Activated T-cell treated with anti-CD3 and anti-CD28 coated beads, Interleukin-2, amount 50 U/mL, for 4 hours (primary cell): ENCODE data around the gene SPRR2D. TPM values are rescaled to one million over a fixed set of nuclear protein-coding genes. Genes with fewer than 3 reads are reported as not detected.
"Not testable (repeated sequence)": the region's sequence is repeated elsewhere in the genome, so short reads cannot be mapped to it uniquely, and the experiment has no call there.

Experiments used
- ATAC-seq, 2 donors: fragments of 200-7000 bp; cut with Tn5 transposase; one replicate each; pipeline ENCODE4 v1.10.0; 2021
- DNase-seq: peaks from one replicate; pipeline ENCODE4 v3.0.0-alpha.2; 2020
- H3K27me3 Mint-ChIP-seq: one replicate; pipeline ENCODE4 v1.8.0; 2021; ENCODE audit warnings: low read depth, mixed read lengths
- H3K36me3 Mint-ChIP-seq: one replicate; pipeline ENCODE4 v1.8.0; 2022; ENCODE audit warnings: mixed read lengths; ENCODE audit not compliant: insufficient read depth
- H3K4me1 Mint-ChIP-seq: one replicate; pipeline ENCODE4 v1.8.0; 2021; ENCODE audit warnings: low read depth, mixed read lengths
- H3K4me3 Mint-ChIP-seq: one replicate; pipeline ENCODE4 v1.8.0; 2021; ENCODE audit warnings: mild to moderate bottlenecking, moderate library complexity, mixed read lengths
- H3K9me3 Mint-ChIP-seq: one replicate; pipeline ENCODE4 v1.8.0; 2021; ENCODE audit warnings: mixed read lengths
- total RNA-seq, 3 donors: library from RNA; stranded (reverse); gene quantifications; one replicate each; pipeline ENCODE4 v1.2.1, GENCODE V29; 2021

The SPRR2D gene
- total RNA-seq, 3 donors from 2014 or later = not detected

DNA sequence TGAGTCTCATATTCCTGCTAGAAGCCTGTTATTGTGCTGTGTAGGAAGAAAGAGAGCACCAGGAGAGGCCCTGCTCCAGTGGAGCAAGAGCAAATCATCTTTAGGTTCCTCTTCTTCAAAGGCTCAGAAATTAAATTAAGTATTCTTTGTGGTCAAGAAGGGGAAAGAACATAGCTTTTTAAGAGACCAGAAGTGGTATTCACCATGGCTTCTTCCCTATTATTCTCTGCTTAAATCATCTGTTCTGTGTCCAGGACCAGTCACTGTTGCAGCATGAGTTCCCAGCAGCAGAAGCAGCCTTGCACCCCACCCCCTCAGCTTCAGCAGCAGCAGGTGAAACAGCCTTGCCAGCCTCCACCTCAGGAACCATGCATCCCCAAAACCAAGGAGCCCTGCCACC lies 8.8 kb downstream of the SPRR2D start:
- no peaks in the 10 kb centered on the region for H3K4me1 Mint-ChIP-seq
- H3K27me3 Mint-ChIP-seq = peaks cover 10% of the 10 kb centered on the region
- no peak for DNase-seq
- H3K9me3 Mint-ChIP-seq = no peaks in the 10 kb centered on the region
- H3K4me3 Mint-ChIP-seq = no peak overlapping the region
- ATAC-seq = no peak
- no peaks in the 10 kb centered on the region for H3K36me3 Mint-ChIP-seq

DNA sequence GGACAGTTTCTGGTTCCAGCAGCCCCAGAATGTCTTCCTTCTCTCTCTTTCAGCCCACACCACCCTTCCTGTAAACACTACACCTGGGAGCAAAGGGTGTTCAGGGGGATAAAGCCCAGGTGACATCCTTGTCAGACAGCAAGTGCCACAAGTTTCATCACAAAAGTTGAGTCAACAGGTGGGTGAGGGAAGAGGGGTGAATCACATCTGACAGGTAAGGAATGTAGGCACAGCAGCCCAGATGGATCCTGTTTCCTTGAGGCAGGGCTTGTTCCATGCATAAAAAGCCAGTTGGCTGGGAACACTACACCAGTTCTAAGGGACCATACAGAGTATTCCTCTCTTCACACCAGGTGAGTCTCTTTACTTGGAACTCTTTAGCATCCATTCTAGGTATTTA lies 10.0 kb downstream of the SPRR2D start, which contains the start of gene SPRR1B:
Gene SPRR1B (plus strand): TSS at position 309 of the 400 bp plus-strand sequence. CDS start 1,143 bp downstream, outside the sequence.
- no peak within 1 kb of the TSS for H3K4me3 Mint-ChIP-seq
- H3K9me3 Mint-ChIP-seq = no peaks in the 10 kb centered on the region
- DNase-seq (no peak), ATAC-seq (no peak)
- no peaks in the 10 kb centered on the region for H3K4me1 Mint-ChIP-seq
- H3K27me3 Mint-ChIP-seq = peaks cover 13% of the 10 kb centered on the region
- no peaks in the 10 kb centered on the region for H3K36me3 Mint-ChIP-seq

DNA sequence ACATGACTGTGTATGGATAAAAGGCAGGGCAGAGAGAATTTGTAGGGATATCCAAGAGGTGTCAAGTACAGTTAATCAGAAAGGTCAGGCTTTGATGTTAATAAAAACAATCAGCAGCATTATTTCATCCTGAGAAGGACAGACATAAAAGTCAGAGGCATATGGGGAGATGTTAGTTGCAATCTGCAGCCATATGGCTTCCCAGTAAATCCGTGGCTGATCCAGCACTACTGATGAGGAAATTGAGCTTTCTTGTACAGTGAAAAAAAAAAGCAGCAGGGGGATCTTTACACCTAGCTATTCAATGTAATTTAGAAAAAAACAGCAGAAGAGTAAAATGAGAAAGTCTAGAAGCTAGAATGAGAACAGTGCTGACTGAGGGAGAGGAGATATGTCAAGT lies 12.2 kb downstream of the SPRR2D start:
- Mint-ChIP-seq H3K4me1 (no peaks in the 10 kb centered on the region), H3K4me3 (no peak overlapping the region), H3K36me3 (no peaks in the 10 kb centered on the region), H3K9me3 (no peaks in the 10 kb centered on the region), H3K27me3 (peaks cover 14% of the 10 kb centered on the region)
- no peak for DNase-seq
- no peak for ATAC-seq

DNA sequence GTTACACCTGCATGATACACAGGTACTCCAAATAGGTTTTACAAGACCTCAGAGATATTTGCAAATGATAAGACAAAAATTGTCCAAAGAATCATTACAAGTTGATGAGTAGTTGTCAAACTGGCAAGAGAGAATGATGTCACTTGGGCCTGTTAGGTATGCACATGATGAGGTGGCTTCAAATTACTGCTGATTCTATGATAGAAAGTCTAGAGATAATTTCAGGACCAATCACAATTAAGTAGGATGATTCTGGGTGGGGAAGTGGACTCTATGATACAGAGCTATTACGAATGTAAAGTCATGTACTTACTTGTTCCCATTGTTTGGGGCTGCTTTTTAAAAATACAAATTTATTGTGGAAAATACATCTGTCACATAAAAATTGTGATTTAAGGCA lies 15.1 kb downstream of the SPRR2D start:
- peaks cover 34% of the 10 kb centered on the region for H3K27me3 Mint-ChIP-seq

DNA sequence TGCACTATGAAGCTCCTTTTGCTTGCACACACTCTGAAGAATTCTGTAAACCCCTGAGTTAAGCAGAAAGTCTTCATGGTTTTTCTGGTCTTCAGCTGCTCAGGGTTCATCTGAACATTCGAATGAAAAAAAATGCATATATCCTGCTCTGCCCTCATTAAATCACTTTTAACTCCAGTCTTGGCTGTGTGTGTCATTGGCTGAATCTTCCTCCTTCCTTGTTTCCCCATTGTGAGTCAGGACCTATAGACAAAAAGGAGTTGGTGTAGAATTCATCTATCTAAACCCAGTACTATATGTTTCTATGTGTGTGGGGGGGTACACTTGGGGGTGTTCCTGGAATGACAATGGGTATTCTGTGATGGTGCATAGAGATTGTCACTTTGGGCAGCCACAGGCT lies 16.5 kb downstream of the SPRR2D start:
- DNase-seq = no peak
- no peak for ATAC-seq
- Mint-ChIP-seq H3K27me3 (peaks cover 36% of the 10 kb centered on the region), H3K4me1 (no peaks in the 10 kb centered on the region), H3K36me3 (no peaks in the 10 kb centered on the region), H3K9me3 (no peaks in the 10 kb centered on the region), H3K4me3 (no peak overlapping the region)

More for the DNA sequence above, 15.1 kb downstream of the SPRR2D start:
- Mint-ChIP-seq H3K4me3 (no peak overlapping the region), H3K4me1 (no peaks in the 10 kb centered on the region), H3K36me3 (no peaks in the 10 kb centered on the region), H3K9me3 (no peaks in the 10 kb centered on the region)
- ATAC-seq = no peak
- no peak for DNase-seq

DNA sequence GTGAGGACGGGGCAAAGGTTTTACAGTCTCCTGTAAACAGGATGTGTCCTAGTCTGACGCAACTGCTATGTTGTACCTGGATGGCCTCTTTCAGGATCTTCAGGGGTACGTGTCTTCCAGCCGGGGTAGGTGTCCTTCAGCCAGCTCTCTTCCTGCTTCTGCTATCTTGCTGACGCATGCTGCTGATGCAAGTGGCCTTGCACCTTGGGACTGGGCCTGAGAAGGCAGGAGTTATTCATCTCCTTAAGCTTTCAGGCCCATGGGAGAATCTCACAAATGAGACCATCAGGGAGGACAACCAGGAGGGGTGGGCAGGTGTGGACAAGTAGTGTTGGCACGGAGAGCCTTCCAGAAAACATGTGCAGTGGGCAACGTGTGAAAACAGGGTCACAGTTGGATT lies 17.8 kb downstream of the SPRR2D start:
- Mint-ChIP-seq H3K27me3 (peaks cover 37% of the 10 kb centered on the region), H3K9me3 (no peaks in the 10 kb centered on the region), H3K36me3 (no peaks in the 10 kb centered on the region), H3K4me3 (no peak overlapping the region), H3K4me1 (no peaks in the 10 kb centered on the region)
- DNase-seq (no peak), ATAC-seq (no peak)

DNA sequence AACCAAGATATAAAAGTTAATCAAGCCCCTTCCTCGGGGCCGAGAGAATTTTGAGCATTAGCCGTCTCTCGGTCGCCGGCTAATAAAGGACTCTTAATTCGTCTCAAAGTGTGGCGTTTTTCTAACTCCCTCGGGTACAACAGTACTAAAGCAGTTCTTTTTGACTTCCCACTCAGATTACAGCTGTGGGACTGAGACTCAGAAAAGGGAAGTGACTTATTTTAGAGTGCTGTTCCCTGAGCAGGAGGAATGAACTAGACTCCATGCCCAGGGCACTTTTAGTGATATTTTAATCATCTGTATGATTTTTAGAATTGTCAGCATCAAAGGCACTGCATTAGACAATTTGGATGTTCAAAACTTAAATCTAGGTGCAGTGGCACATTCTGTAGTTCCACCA lies 18.6 kb downstream of the SPRR2D start:
- not testable (repeated sequence) for DNase-seq, H3K36me3 Mint-ChIP-seq, H3K9me3 Mint-ChIP-seq, ATAC-seq, H3K4me3 Mint-ChIP-seq, H3K4me1 Mint-ChIP-seq
- H3K27me3 Mint-ChIP-seq = peaks cover 38% of the 10 kb centered on the region

DNA sequence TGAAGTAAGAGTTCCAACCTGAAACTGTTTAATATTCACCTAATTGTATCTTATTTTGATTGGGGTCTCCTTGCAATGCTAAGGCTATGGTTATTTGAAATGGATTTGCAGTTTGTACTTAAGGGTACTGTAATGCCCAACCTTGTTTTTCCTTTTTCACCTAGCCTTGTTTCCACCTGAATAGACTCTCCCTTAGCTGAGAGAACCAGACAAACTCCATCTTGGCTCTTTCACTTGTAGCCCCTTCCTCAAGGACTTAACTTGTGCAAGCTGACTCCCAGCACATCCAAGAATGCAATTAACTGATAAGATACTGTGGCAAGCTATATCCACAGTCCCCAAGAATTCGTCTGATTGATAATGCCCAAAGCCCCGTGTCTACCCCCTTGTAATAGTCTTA lies 19.1 kb downstream of the SPRR2D start:
- H3K4me3 Mint-ChIP-seq, H3K36me3 Mint-ChIP-seq, H3K4me1 Mint-ChIP-seq, H3K9me3 Mint-ChIP-seq, ATAC-seq, DNase-seq: not testable (repeated sequence)
- H3K27me3 Mint-ChIP-seq = peaks cover 38% of the 10 kb centered on the region

DNA sequence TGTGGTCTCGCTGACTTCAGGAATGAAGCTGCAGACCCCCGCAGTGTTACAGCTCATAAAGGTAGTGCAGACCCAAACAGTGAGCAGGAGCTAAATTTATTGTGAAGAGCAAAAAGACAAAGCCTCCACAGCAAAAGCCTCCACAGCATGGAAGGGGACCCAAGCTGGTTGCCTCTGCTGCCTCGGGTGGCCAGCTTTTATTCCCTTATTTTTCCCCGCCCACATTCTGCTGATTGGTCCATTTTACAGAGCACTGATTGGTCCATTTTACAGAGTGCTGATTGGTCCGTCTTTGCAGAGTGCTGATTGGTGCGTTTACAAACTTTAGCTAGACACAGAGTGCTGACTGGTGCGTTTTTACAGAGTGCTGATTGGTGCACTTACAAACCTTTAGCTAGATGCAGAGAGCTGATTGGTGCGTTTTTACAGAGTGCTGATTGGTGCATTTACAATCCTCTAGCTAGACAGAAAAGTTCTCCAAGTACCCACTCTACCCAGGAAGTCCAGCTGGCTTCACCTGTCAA lies 29.6 kb downstream of the SPRR2D start:
- not testable (repeated sequence) for ATAC-seq, H3K4me1 Mint-ChIP-seq, H3K4me3 Mint-ChIP-seq, H3K36me3 Mint-ChIP-seq, H3K27me3 Mint-ChIP-seq, H3K9me3 Mint-ChIP-seq, DNase-seq

DNA sequence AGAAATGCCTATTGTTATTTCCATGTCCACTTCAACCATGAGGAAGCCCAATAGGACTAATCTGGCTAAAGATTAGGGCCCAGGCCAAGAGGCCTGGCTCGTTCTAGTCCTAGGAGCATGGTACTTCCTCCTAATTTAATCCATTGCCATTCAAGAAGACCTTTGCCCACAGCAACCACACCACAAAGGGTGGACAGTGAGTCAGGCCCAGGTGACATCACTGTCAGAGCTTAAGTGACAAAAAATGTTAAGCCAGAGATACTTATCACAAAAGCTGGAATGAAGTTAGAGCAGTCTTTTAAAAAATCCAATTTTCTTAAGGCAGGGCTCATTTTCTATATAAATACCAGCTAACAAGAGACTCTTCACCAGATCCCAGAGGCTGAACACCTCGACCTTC lies 39.5 kb downstream of the SPRR2D start, which contains the start of gene SPRR3:
Gene SPRR3 (plus strand): TSS at position 368 of the 400 bp plus-strand sequence. CDS start 1,272 bp downstream, outside the sequence.
- Mint-ChIP-seq H3K4me1 (no peaks in the 10 kb centered on the region), H3K27me3 (peaks cover 21% of the 10 kb centered on the region), H3K4me3 (no peak within 1 kb of the TSS), H3K9me3 (no peaks in the 10 kb centered on the region), H3K36me3 (no peaks in the 10 kb centered on the region)
- no peak for ATAC-seq
- no peak for DNase-seq

DNA sequence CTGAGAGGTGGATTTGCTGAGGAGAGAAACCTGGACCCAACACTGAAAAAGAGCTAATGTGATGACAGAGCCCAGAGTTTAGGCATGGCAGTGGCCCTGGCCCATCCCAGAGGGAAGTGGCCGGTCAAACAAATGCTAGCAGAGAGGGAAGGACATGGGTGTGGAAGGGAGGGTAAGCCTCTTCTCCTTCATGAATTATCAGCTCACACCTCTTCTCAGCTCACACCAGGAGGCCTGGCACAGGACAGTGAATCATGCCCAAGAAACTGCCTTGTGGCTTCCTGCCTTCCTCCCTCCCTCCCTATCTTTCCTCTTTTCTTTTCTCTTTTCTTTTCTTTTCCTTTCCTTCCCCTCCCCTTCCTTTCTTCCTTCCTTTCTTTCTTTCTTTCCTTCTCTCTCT lies 40.6 kb downstream of the SPRR2D start:
- Mint-ChIP-seq H3K4me3 (no peak overlapping the region), H3K36me3 (no peaks in the 10 kb centered on the region), H3K9me3 (peaks cover 4% of the 10 kb centered on the region), H3K27me3 (peaks cover 25% of the 10 kb centered on the region), H3K4me1 (no peaks in the 10 kb centered on the region)
- ATAC-seq (no peak), DNase-seq (no peak)

DNA sequence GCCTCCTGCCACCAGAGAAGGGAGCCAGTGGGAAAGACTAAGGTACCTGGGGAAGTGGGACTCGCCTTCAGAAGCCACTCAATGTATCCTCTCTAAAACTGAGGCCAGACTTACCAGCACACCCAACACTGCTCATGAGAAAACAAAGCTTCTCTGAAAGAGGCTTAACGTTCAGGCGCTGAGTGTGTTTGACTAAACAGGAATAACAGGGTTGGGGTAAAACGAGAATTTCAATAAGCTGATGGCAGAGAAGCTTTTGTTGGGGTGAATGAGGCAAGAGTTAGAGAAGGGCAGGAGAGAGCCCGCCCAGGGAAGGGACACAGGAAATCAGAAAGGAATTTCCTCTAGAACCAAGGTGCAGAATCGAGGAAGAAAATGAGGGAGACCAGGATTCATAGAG lies 41.1 kb downstream of the SPRR2D start:
- H3K4me3 Mint-ChIP-seq = no peak overlapping the region
- ATAC-seq (no peak), DNase-seq (no peak)
- H3K36me3 Mint-ChIP-seq = no peaks in the 10 kb centered on the region
- H3K4me1 Mint-ChIP-seq = no peaks in the 10 kb centered on the region
- peaks cover 28% of the 10 kb centered on the region for H3K27me3 Mint-ChIP-seq
- H3K9me3 Mint-ChIP-seq = peaks cover 6% of the 10 kb centered on the region

DNA sequence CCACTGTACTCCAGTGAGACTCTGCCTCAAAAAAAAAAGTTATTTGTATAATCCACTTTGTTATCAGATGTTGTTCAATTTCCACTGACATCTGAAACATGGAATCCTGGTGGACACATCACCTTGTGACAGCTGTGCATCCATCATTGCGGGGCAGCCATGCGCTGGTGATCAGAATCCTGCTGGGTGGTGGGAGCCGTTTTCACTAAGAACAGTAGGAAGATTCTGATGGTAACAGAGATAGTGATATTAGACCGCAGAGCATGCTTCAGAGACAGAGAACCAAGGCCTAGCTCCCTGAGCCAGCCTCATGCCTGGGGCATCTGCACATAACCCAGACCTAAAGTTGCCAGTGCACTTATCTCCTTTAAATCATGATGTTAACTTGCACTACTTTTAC lies 42.4 kb downstream of the SPRR2D start:
- H3K4me1 Mint-ChIP-seq = no peaks in the 10 kb centered on the region
- DNase-seq = no peak
- no peak for ATAC-seq
- H3K36me3 Mint-ChIP-seq = no peaks in the 10 kb centered on the region
- no peak overlapping the region for H3K4me3 Mint-ChIP-seq
- peaks cover 6% of the 10 kb centered on the region for H3K9me3 Mint-ChIP-seq
- peaks cover 28% of the 10 kb centered on the region for H3K27me3 Mint-ChIP-seq

DNA sequence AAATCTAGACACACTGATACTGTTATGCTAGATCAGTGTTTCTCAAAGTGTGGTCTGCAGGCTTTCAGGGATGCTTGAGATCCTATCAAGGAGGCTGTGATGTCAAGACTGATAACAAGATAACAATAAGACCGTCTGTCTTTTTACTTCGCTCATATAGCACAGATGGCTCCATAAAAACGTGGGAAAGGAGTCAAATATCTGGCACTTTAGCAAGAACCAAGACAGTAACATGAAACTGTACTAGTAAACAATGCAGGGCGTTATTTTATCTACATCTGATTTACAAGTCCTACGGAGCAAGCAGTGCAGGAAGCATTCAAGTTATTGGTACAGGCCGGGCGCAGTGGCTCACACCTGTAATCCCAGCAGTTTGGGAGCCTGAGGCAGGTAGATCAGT lies 43.0 kb downstream of the SPRR2D start:
- H3K4me1 Mint-ChIP-seq = no peaks in the 10 kb centered on the region
- H3K36me3 Mint-ChIP-seq = no peaks in the 10 kb centered on the region
- no peak overlapping the region for H3K4me3 Mint-ChIP-seq
- no peak for ATAC-seq
- no peak for DNase-seq
- peaks cover 28% of the 10 kb centered on the region for H3K27me3 Mint-ChIP-seq
- peaks cover 6% of the 10 kb centered on the region for H3K9me3 Mint-ChIP-seq

DNA sequence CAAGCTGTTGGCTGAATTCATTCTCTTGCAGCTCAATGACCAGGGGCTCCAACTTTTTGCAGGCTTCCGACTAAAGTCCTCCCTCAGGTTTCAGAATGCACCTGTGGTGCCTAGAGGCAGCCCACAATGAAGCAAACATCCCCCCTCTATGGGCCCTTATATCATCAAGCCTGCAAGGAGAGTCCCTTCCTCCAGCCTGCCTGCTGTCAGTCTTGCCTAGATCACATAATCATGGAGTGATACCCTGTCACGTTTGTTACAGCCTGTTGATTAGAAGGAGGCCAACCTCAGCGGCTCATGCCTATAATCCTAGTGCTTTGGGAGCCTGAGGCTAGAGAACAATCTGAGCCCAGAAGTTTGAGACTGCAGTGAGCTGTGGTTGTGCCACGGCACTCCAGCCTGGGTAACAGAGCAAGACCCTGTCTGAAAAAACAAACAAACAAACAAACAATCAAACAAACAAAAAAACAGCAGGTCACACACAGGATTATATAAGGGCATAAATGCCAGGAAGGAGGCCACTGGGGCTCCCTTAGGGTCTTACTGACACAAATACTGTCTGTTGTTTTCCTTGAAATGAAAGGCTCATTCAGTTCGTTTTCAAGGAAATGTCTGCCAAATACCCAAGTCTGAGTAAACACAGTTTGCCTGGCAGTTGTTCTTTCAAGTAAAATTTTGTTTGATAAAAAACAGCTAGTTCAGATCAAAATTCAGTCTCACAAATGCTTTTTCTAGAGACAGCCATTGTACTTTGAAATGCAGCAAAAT lies 44.1 kb downstream of the SPRR2D start:
- no peaks in the 10 kb centered on the region for H3K4me1 Mint-ChIP-seq
- H3K27me3 Mint-ChIP-seq = peaks cover 28% of the 10 kb centered on the region
- no peak for DNase-seq
- peaks cover 6% of the 10 kb centered on the region for H3K9me3 Mint-ChIP-seq
- ATAC-seq = no peak
- H3K4me3 Mint-ChIP-seq = no peak overlapping the region
- no peaks in the 10 kb centered on the region for H3K36me3 Mint-ChIP-seq
